SH-SY5Y (cell line): Measurements from ENCODE around the gene ZNF440.

Experiments used
- GATA2 ChIP-seq: IDR thresholded peaks from 2 replicates; pipeline ENCODE4 v1.6.1; 2011; ENCODE audit warnings: mild to moderate bottlenecking, low read depth, low read length
- GATA3 ChIP-seq: IDR thresholded peaks from 2 replicates; pipeline ENCODE4 v1.6.1; 2011; ENCODE audit warnings: low read depth, mild to moderate bottlenecking, low read length, moderate library complexity

DNA sequence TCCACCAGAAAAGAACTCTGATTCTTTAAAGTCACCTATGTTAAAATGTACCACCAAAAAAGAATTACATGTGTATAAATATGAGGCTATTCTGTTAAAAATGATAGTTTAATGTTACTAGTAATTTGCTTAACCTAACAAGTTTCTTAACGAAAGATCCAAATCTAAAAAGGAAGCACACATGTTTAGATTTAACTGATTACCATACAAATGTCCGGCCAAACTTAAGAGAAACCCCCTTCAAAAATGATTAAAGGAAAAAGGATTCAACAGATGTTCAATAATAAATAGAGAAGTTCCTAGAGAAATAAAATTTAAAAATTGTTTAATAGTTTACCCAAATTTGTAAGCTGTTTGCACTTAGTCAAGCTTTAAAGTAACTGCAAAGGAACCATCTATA lies 68.5 kb downstream of the ZNF440 start:
- TF ChIP-seq GATA2 (no peak), GATA3 (no peak)
